ENCODE measurements around the gene SLC25A29. TPM values are rescaled to one million over a fixed set of nuclear protein-coding genes. Genes with fewer than 3 reads are reported as not detected.
A peak's percentile ranks its signal among the peaks of the same experiment; 100 is the strongest.

The SLC25A29 gene
- total and polyA plus RNA-seq, 2 of the 13 experiments (the other 11 are each of a cell fraction or from before 2014, with no cell fraction given): 12.2 to 17.2 TPM

- Histone ChIP-seq H3K9me3 (ENCODE audit: low read length) (no peaks in the 10 kb centered on the region), H3K4me3 (replicated peaks in 1 of 3; ENCODE audit: insufficient read depth in 1 of 3, low read depth in 2 of 3, low read length in 3 of 3) (peak overlapping the region in 1 of 3 experiments; percentile 54; a peak in 2 of 6 replicates), H3K4me2 (ENCODE audit: low read depth, low read length) (peak overlapping the region; percentile 61), H3K4me1 (ENCODE audit: insufficient read depth, low read length) (peaks cover 77% of the 10 kb centered on the region), H2AFZ (ENCODE audit: low read length) (no peak overlapping the region), H3K36me3 (replicated peaks in 1 of 2; ENCODE audit: control insufficient read depth in 1 of 2, insufficient read depth in 2 of 2, low read length in 2 of 2) (no peaks in the 10 kb centered on the region; a peak in 1 of 5 replicates), H3K79me2 (ENCODE audit: insufficient read depth, low read length) (no peaks in the 10 kb centered on the region), H3K9ac (ENCODE audit: insufficient read depth, low read depth, low read length) (peak overlapping the region; percentile 60), H3K27ac (ENCODE audit: extremely low read length, insufficient read depth, low read length) (peak overlapping the region; percentile 86), H3K27me3 (ENCODE audit: control insufficient read depth in 1 of 2, insufficient read depth in 2 of 2, low read length in 2 of 2) (no peaks in the 10 kb centered on the region), H4K20me1 (ENCODE audit: insufficient read depth, low read length) (no peaks in the 10 kb centered on the region)
- 57% methylated on average over 5 of the region's 9 CpGs for WGBS (ENCODE audit: low lambda C conversion rate)
- no peak for DNase-seq (ENCODE audit: low spot score)
- in situ Hi-C loops (cut with HindIII; ENCODE audit: extremely low pct_ligation_motif_present, low pct_unique_long_range_greater_than_20kb): no loop called here
- FAIRE-seq: no peak
- intact Hi-C loops (cut with micrococcal nuclease; ENCODE audit: unreplicated experiment): loop anchor here (2.0 kb wide), 1 partner anchor 15 kb away; no protein-coding TSS in a partner anchor
- 0 out of 2 replicates have a peak, but pooled peaks have one; percentile 31 for TF ChIP-seq ZNF546 (CRISPR knock-in tag; conservative IDR thresholded peaks at IDR 0.05)
- 0 out of 2 replicates have a peak, but pooled peaks have one; percentile 23 for TF ChIP-seq ZBTB38 (CRISPR knock-in tag; IDR thresholded peaks at IDR 0.05)
- no peak for TF ChIP-seq ZNF382 (CRISPR knock-in tag; IDR thresholded peaks at IDR 0.05; ENCODE audit: borderline replicate concordance)
- TF ChIP-seq ZNF558 (CRISPR knock-in tag; IDR thresholded peaks at IDR 0.05; ENCODE audit: borderline replicate concordance): no peak
- TF ChIP-seq BCL3 (CRISPR knock-in tag; IDR thresholded peaks at IDR 0.05): 0 out of 2 replicates have a peak, but pooled peaks have one; percentile 20
- TF ChIP-seq AGO2 (optimal IDR thresholded peaks at IDR 0.05; ENCODE audit: low read depth, low read length): peak; percentile 50
- ChIA-PET CTCF (ENCODE audit: low intra/inter-chr PET ratio, low total read pairs) (no interaction called here), POLR2A (interaction anchor here (0.9 to 1.7 kb wide), 7 partner anchors 12 to 97 kb away, joined by 3 to 8 read pairs (median 6); partner anchors contain the start of gene SLC25A29)
- BruUV-seq (replicated peaks): TSS peak; percentile 57
- peak; percentile 2 for ATAC-seq
These were observed 16.2 kb downstream of the SLC25A29 start for GRCh38 chr14:100289916-100290606.
